Left lobe of liver (tissue), 2 donors: ENCODE results near the gene CUTA. TPM values are rescaled to one million over a fixed set of nuclear protein-coding genes. Genes with fewer than 3 reads are reported as not detected.
A peak's percentile ranks its signal among the peaks of the same experiment; 100 is the strongest.

ENCODE experiments used
- ATAC-seq: fragments of 200-7000 bp; cut with Tn5 transposase; one replicate; pipeline ENCODE4 v1.9.1; 2020; ENCODE audit warnings: mild to moderate bottlenecking, moderate library complexity
- DNase-seq: peaks from one replicate; pipeline ENCODE4 v3.0.0-alpha.2; 2020; ENCODE audit warnings: low spot score
- total RNA-seq: library from RNA; stranded (reverse); gene quantifications from one replicate; pipeline ENCODE4 v1.2.1, GENCODE V29; 2021
- donor health status: DM: no; HTN: no; CAD: no; lungs with moderate emphysema.
- donor health status: DM: no; HTN: yes; CAD: no.

The CUTA gene, protein sequence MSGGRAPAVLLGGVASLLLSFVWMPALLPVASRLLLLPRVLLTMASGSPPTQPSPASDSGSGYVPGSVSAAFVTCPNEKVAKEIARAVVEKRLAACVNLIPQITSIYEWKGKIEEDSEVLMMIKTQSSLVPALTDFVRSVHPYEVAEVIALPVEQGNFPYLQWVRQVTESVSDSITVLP
- total RNA-seq = 104 TPM

DNA sequence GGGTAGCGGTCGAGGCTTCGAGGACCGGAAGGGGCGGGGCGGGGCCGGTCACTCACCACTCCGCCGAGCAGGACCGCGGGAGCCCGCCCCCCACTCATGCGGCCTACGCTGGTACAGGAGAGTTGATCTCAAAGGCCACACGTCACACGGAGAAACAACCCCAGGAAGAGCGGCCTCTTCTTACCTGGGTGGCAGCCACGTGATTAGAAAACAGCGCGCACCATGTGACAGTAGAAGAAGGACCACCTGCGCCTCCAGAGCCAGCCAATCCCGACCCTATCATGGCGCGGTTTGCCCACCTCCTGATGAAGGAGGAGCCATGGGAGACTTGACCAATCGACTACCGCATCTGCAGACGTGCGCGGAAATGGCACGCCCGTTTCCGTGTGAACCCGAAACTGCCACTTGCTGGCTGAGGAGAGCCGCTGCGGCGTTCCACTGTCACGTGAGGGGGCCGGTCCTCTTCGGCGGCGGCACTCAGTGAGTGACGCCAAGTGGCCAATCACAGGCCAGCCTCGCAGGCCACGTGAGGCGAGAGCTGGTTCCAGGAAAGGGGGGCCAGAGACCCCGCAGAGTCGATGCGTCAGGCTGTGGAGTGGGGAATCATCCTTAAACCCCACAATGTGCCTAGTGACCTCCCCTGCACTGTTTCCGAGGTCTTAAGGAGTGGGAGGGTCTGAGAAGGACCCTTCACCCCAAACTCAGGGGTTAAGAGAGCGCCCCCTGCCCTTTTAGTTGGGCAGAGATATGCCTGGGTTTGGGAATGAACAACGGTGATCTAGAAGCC is at the start of gene CUTA:
TSS of gene CUTA (minus strand) at position 205 of the 787 bp plus-strand sequence. CDS start at position 98, 107 bp downstream.
- peak; percentile 94 for ATAC-seq
- DNase-seq = peak; percentile 99

DNA sequence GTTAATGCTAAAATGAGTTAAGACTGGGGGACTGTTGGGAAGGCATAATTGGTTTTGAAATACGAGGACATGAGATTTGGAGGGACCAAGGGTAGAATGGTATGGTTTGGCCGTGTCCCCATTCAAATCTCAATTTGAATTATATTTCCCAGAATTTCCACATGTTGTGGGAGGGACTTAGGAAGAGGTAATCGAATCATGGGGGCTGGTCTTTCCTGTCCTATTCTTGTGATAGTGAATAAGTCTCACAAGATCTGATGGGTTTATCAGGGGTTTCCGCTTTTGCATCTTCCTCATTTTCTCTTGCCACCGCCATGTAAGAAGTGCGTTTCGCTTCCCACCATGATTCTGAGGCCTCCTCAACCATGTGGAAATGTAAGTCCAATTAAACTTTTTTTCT is 49.2 kb upstream of the CUTA start:
- DNase-seq (no peak), ATAC-seq (no peak)

GRCh38 chr6:33466075-33466735 is 48.3 kb upstream of the CUTA start:
- no peak for DNase-seq
- no peak for ATAC-seq

DNA sequence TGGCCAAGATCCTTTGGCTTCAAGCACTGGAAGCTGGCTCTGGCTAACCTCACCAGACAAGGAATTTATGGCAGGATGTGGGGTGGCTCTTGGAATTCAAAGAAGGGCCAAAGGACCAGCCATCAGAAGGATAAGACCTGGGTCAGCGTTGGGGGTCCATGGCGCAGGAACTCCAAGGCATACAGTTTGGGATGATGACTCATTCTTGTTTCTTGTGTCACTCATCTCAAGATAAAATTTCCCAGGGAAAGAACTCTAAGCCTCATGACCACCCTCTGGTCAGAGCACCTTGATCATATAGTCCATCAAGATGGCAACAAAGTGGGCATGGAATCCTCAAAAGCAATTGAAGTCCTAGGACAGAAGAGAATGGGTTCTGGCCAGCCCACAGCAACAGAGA is 41.3 kb upstream of the CUTA start:
- DNase-seq (no peak), ATAC-seq (no peak)

GRCh38 chr6:33458676-33459075 is 40.8 kb upstream of the CUTA start:
- ATAC-seq = no peak
- DNase-seq = no peak

- DNase-seq = no peak
- ATAC-seq = no peak
Observed at GRCh38 chr6:33456156-33456555, 38.2 kb upstream of the CUTA start.

GRCh38 chr6:33455051-33455450 is 37.1 kb upstream of the CUTA start:
- no peak for ATAC-seq
- DNase-seq = no peak

DNA sequence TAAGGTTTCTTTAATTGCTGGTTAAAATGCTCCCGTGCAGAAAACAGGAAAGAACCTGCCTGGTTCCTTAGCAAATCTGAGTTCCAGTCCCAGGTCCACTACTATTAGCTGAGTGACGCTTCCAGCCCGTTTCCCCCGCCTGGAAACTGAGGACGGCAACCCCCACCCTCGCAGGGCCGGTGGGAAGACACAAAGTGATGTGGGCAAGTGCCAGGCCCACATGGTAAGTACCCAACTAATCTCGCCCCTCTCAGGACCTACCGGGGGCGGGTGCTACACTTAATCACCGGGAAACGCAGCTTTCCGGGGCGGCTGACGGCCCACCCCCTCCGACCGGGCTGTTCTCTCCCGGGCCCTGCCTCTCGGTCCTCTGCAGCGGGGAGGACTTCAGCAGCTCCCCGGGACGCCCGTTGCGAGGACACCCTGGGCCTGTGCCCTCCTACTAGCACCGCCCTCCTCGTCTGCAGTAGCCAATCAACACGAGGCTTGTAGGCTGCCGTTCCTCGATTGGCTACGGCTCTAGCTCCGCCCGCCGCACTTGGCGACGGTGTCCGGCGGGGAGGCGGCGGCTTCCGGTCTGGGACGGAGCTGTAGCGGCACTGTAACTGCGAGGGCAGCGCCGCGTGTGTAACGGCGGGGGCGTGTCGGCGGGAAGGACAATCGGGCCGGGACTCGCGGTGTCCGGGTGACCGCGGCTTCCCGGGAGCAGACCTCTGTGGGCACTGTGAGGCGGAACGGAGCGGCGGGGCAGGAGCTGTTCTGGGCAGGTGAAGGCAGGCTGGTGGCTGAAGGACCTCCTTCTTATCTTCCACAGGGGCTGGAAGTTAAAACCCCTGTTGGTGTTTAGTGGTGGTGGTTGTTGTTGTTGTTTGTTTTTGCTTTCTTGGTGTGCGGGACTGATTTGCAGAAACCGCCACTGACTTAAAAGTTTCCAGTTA is 36.4 kb upstream of the CUTA start, which contains the start of gene ZBTB9:
TSS of gene ZBTB9 (plus strand) at position 568 of the 938 bp plus-strand sequence. CDS start 525 bp downstream, outside the sequence.
- DNase-seq (peak; percentile 97), ATAC-seq (peak; percentile 99)

- no peak for DNase-seq
- ATAC-seq = no peak
Observed at GRCh38 chr6:33453393-33454008, 35.6 kb upstream of the CUTA start.

DNA sequence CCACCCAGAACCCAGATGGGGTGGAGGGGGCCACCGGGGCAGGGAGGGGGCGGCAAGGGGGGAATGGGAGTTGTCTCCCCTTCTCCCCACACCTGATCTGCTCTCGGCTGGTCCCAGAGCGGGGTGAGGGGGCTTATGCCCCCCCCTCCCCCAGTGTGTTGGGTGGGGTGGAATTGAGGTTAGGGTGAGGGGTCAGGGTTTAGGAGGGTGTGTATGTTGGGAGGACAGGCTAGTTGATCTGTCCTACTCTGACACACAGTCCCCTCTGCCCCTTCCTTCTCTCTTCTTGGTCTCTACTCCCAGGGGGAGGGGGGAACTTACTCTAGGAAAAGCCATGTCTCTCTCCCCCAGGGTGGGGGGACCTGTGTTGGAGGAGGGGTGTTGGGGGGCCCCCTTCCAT is 34.6 kb upstream of the CUTA start:
- ATAC-seq = no peak
- no peak for DNase-seq

- DNase-seq (no peak), ATAC-seq (no peak)
Observed at GRCh38 chr6:33451606-33452005, 33.7 kb upstream of the CUTA start.

- DNase-seq (no peak), ATAC-seq (no peak)
Observed at GRCh38 chr6:33450434-33450833, 32.5 kb upstream of the CUTA start.

DNA sequence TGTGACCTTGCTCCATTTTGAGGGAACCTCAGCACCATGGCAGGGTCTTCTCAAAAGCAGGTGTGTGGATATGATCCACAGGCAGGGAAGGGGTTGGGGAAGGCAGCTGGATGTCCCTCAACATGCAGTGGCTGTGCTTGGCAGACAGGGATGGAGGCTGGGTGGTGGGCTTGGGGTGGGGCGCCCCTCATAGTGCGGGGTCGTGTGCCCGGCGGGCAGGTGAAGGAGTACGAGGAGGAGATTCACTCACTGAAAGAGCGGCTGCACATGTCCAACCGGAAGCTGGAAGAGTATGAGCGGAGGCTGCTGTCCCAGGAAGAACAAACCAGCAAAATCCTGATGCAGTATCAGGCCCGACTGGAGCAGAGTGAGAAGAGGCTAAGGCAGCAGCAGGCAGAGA is 28.4 kb upstream of the CUTA start:
- no peak for ATAC-seq
- DNase-seq = no peak

GRCh38 chr6:33445119-33445603 is 27.3 kb upstream of the CUTA start:
- DNase-seq (peak; percentile 40), ATAC-seq (no peak)

DNA sequence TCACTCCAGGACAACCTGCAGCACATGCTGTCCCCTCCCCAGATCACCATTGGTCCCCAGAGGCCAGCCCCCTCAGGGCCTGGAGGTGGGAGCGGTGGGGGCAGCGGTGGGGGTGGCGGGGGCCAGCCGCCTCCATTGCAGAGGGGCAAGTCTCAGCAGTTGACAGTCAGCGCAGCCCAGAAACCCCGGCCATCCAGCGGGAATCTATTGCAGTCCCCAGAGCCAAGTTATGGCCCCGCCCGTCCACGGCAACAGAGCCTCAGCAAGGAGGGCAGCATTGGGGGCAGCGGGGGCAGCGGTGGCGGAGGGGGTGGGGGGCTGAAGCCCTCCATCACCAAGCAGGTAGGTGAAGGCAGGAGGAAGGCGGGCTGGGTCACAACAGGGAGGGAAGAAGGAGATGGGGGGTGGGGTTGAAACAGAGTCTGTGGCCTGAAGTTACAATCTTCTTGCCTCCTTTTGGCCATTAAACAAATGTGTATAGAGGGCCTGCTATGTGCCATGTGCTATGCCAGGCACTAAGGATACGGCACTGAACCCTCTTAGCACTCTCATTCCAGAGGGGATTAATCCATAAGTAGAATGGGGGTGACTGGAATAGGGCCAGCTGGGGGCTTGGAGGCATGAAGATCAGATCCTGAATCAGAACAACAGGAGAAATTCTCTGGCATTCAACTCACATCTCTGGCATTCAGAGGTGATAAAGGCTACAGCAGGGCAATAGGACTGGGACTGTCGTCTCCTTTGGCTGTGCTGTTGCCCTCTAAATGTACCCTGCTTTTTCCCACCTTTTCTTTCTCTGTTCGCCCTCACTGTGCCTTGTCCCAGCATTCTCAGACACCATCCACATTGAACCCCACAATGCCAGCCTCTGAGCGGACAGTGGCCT is 26.0 kb upstream of the CUTA start:
- DNase-seq (no peak), ATAC-seq (no peak)

DNA sequence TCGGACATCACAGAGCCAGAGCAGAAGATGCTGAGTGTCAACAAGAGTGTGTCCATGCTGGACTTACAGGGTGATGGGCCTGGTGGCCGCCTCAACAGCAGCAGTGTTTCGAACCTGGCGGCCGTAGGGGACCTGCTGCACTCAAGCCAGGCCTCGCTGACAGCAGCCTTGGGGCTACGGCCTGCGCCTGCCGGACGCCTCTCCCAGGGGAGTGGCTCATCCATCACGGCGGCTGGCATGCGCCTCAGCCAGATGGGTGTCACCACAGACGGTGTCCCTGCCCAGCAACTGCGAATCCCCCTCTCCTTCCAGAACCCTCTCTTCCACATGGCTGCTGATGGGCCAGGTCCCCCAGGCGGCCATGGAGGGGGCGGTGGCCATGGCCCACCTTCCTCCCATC is 25.1 kb upstream of the CUTA start:
- ATAC-seq = no peak
- DNase-seq = no peak

- ATAC-seq (no peak), DNase-seq (no peak)
Observed at GRCh38 chr6:33442283-33442682, 24.4 kb upstream of the CUTA start.

- no peak for DNase-seq
- ATAC-seq = no peak
Observed at GRCh38 chr6:33441457-33441856, 23.6 kb upstream of the CUTA start.

GRCh38 chr6:33440649-33441309 is 22.9 kb upstream of the CUTA start:
- ATAC-seq (no peak), DNase-seq (no peak)
